ENCODE data around the gene SLC45A1.

The SLC45A1 gene

DNA sequence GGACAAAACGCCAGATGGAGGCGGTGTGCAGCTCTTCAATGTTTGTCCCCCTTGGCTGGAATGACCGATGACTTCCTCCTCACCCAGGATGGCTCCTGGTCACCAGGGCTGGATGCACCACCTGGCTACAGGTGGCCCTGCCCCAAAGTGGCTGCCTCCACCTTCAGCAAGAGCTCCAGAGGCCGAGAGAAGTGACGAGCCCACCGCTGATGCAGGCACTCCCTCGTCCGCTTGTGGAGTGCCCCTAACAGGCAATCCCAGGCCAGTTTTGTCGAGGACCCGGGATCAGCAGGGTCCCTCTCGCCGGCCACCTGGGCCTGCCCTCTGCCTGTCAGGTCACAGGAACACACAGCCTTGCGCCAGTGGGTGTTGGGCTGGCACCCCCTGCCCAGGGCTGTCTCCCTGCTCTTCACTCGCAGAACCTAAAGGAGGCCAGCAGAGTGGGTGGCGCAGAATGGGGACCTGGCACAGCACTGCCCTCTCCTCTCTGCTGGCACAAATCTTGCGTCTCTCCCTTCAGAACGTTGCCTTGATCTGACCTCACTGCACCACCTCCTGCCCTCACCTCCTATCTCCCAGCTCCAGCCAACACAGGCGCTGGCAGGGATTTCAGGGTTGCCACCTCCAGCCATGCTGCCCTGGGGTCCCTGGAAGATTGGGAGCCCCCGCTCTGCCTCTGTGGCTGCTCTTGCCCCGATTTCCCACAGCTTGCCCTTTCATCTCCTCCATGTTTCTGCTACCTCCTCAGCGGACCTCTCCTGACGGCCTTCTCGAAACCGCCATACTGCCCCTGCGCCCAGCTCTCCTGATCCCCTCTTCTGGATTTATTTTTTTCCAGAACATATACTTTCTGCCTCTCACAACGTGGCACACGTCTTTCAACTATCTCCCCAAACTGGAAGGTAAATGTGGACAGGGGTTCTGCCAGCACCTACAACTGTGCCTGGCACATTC is 38.6 kb downstream of the SLC45A1 start:
- no peak for DNase-seq

GRCh38 chr1:8357329-8358101 is 39.6 kb downstream of the SLC45A1 start:
- no peak for DNase-seq

GRCh38 chr1:8358241-8358896 is 40.5 kb downstream of the SLC45A1 start:
- no peak for DNase-seq

DNA sequence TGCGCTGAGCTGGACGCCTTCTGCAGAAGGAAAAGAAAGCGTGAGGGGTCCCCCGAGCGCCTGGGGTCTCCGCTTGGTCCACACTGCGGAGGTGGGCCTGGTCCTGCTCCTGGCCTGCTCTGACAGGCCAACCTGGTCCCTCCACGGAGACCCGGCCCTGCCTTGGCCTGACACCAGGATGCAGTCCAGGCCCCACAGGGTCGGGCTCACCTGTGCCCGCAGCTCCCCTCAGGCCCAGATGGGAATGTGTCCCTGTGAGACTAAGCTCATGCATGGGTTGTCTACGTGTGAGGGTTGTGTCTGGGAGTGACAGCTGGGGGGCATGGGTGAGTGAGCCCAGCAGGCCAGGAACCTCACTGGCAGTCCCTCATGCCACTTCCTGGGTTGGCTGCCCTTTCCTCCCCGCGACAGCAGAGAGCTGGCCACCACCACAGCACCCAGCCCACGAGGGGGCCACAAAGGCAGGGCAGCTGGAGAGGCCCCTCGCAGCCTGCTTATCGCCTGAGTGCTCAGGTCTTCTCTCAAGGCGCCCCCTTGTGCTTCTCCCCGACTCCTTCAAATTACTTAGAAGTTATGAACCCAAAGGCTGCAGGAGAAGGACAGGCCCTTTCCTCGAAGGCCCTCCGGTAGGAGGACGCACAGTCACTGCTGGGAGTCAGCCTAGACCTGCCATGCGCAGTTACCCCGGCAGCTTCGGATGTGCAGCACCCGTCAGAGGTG is 41.1 kb downstream of the SLC45A1 start:
- no peak for DNase-seq

DNA sequence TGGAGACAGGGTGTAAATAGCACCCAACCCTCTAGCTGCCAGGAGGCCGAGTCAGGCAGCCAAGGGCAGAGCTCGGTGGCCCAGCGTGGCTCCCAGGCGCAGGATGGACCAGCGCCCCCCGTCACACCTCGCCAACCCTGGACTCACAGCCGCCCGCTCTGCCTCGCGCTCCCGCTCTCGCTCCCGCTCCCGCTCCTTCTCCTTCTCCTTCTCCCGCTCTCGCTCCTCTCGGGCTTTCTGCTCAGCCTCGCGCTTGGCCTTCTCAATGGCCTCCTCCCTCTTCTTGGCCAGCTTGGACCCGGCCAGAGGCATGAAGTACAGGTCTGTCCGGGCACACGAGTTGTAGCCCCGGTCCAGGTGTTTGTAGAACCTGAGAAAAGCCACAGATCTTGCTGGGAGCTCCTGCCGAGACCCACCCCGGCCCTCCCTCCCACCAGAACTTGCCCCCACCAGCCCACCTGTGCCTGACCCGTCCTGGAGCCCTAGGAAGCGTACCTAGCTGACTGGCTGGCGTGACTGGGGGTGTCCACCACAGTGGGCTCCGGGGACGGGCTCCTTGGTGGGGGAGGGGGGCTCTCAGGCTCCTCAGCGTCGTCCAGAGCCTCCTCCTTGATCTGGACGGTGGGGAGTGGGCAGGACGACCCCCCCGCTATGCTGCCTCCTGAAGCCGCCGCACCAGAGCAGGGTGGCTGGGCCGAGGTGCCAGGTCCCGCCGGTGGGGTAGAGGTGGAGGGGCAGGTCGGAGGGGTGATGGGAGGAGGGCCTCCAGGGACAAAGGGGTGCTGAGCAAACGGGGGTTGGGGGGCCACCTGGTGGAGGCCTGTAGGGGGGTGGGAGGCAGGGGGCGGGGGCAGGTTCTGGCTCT is 41.9 kb downstream of the SLC45A1 start:
- DNase-seq, result no peak

- no peak for DNase-seq
These were observed 42.7 kb downstream of the SLC45A1 start for GRCh38 chr1:8360493-8361197.

DNA sequence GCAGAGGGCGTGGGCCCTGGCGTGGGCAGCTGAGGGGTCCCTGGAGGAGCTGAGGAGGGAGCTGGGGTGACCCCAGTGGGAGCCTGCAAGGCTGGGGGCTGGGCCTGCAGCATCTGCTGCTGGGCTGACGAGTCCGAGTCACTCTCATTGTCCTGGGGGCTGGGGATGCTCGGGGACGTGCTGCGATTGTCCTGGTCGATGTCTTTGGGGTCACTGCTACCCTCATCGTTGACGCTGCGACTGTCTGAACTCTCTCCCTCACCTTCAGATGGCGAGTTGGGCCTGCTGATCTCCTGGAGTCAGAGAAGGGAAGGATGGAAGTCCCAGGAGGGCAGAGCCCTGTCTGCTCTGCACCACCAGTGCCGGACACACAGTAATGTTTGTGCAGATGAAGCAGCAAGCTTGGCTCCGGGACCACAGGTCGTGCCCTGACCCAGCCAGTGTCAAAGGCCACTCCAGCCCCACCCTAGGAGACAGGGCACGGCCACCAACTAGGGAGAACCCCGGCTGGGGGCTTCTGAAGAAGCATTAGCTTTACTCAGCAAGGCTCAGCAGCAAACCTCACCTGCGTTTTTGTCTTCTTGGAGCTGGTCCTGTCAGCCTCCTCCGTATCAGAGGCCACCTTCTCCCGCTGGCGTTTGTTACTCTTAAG is 43.4 kb downstream of the SLC45A1 start:
- DNase-seq, result no peak

DNA sequence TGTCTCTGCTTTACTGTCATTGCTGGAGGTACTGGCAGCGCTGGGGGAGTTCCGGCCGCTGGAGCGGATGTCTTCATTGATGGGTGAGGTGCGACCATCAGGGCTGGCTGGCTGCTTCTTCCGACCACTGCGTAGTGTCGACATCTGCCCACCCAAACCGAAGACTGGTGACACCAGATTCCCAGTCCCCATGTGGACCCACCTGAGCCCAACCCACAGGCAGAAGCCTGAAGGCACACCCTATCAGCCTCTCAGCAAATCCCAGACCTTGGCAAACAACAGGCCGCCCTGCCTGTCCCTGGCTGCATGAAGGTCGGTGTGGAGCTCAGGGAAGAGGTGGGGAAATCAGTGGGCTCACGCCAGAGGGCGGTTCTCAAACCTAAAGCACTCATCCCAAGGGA is 44.8 kb downstream of the SLC45A1 start:
- DNase-seq, result no peak

DNA sequence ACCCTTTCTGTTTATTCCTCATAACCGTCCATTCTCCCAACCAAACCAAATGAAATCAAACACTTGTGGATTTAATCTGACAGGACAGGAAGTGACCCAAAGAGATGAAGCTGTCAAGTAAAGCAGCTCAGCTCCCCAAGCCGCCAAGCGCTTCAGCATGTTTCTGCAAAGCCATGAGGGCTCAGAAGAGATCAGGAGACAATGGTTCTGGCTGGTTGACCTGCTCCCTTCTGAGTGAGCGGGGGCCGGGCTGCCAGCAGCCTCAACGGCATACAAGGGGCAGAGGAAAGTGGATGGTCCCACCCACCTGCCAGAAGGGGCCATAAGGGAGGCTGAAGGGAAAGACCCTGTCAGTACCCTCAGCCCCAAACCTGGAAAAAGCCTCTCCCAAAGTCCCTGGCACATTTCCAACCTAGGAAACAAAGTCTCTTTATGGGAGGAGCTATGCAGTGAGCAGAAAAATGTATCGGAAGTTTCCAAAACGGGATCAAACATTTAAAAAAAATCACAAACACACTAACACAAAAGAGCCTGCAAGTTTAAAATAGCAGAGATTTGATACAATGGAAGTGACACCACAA is 45.4 kb downstream of the SLC45A1 start:
- no peak for DNase-seq

- no peak for DNase-seq
These were observed 45.9 kb downstream of the SLC45A1 start for GRCh38 chr1:8363767-8364301.

DNA sequence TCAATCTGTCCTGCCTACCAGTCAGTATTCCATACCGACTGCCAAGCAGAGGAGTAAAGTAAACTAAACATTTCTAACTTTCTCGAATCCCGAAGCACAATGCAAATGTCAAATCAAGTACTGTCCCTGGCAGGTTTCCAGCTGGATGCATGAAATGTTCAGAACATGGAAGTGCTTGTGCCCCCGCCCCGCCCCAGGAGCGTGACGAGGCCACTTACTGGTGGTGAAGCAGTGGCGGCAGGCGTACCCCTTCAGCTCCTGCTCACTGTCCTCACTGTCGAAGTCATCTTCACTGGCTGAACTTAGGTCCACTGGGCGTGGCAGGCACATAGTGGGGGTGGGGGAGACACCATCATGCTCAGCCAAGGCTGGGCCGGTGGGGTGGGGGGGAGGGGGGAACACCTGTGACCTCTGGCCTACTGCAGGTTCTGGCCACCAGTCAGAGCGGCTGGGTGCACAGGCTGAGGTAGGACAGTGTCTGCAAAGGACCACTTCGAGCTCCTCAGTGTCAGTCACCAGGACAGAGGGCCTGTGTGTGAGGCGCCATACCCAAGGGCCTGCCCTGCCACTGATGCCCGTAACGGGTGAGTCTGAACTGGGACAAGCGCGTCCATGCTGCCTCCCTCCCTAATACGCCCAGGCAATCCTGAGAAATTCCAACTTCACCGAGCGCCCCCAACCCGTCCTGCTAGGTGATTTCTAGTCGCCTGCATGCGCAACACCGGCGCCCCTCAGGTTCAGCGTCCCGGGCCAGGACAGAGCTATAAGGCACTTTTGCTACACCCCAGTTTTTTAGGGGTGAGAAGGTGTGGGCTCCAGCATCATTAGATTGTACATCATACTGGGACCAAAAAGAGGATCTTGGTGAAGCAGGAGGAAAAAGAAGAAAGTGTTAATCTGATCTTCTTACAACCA is 46.9 kb downstream of the SLC45A1 start:
- no peak for DNase-seq

- DNase-seq, result no peak
These were observed 47.9 kb downstream of the SLC45A1 start for GRCh38 chr1:8365661-8366362.

GRCh38 chr1:8367571-8368194 is 49.8 kb downstream of the SLC45A1 start:
- DNase-seq, result no peak

DNA sequence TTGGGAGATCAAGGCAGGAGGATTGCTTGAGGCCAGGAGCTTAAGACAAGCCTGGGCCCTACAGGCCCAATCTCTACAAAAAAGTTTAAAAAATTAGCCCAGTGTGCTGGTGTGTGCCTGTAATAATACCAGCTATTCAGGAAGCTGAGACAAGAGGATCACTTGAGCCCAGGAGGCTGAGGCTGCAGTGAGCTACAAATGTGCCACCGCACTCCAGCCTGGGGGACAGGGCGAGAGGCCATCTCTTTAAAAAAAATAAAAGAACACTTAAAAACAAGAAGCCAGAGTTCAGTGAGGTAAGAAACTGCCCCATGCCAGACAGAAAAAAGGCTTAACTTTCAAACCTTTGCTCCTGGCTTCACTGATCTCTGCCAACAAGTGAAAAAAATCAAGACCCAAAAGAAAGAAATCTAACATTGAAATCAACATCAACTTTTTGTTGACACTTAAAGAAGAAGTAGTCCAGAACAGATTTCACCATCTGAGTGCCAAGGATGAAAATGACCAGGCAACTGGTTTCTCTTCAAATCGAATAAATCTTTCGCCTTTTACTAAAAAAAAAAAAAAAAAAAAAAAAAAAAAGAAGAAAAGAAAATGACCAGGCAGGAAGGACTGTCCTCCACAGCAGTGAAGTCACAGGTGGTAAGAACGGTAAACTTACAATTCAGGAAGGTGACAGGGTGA is 51.2 kb downstream of the SLC45A1 start:
- DNase-seq, result no peak

DNA sequence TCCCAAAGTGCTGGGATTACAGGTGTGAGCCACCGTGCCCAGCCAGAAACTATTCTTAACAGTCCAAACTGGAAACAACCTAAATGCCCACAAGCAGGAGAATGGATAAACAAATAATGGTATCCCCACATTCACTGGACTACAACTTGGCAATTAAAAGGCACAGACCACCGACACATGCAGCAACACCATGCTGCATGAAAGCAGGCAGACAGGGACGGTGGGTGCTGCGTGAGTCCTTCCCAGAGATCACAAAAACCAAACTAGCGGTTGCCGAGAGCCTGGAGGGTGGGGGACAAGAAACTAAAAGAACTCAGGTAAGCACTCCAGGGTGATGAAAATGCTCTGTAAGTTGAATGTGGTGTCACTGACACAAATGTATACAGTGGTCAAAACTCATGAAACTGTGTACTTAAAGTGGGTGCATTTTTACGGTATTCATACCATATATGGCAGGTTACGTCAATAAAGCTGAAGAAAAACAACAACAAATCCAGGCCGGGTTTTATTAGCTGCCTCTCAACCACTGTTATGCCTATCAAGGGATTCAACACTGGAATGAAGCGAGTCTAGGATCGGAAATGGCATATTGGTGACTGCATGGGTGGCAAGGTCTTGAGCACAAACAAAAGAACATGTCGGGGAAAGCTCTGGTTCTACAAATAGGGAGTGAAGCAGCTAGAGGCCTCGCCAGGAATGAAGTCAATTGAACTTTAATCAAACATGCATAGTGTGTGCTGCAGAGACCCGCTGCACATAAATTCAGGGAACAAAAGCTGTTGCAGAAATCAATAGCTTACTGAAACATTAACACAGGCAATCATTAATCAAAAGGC is 52.4 kb downstream of the SLC45A1 start:
- peak; percentile 47 for DNase-seq

GRCh38 chr1:8370905-8371315 is 53.0 kb downstream of the SLC45A1 start:
- no peak for DNase-seq
